ENCODE measurements around the gene RAB3GAP1. TPM values are rescaled to one million over a fixed set of nuclear protein-coding genes. Genes with fewer than 3 reads are reported as not detected.

RAB3GAP1 gene
- 10 to 100 TPM; 71.8 to 76.9 (median 72.3) TPM for total RNA-seq

DNA sequence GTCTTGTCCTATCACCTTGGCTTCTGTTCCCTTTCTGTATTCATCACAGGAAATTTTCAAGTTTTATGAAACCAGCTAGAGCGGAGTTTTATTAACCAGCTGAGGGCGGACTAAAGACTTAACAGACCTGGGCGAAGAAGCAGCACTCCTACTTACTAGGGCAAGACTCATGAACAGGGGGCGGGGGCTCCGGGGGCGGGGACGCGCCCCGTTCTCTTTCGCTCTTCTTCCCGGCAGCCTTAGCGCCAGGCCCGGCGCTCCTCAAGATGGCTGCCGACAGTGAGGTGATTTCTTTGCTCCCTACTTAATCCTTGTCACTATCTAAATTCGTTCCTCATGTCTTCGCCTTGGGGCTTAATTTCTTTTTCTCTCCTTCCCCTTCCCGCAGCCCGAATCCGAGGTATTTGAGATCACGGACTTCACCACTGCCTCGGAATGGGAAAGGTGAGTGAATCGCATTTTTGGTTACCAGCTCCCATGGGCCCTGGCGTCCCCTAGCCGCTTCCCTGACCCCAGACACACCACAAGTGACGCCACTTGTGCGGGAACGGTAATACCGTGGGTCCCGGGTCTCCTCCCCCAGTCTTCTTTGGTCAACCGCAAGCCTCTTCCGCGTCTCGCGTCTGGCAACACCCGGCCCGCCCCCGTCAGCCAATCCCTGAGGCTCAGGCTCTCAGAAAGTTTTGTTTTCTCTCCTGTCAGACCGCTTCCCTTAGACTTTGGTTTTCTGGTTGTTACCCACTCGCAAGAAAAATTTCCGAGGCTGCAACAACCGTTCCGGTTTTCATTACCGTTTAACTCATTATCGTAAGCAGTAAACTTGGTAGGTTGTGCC, at the start of gene RAB3GAP1:
TSS of gene RAB3GAP1 (plus strand) at position 251 of the 835 bp plus-strand sequence. CDS start at position 267, 16 bp downstream.
- H3K27me3 ChIP-seq = no peaks in the 10 kb centered on the region
- H3K4me3 ChIP-seq = peak within 1 kb of the TSS; percentile 70 to 79
- TF ChIP-seq EP300 (IDR thresholded peaks at IDR 0.05) (no peak), POLR2A (IDR thresholded peaks at IDR 0.05) (peak; percentile 32 to 57), POLR2AphosphoS5 (IDR thresholded peaks at IDR 0.05) (peak; percentile 65)
- TF ChIP-seq, protein P1, sequence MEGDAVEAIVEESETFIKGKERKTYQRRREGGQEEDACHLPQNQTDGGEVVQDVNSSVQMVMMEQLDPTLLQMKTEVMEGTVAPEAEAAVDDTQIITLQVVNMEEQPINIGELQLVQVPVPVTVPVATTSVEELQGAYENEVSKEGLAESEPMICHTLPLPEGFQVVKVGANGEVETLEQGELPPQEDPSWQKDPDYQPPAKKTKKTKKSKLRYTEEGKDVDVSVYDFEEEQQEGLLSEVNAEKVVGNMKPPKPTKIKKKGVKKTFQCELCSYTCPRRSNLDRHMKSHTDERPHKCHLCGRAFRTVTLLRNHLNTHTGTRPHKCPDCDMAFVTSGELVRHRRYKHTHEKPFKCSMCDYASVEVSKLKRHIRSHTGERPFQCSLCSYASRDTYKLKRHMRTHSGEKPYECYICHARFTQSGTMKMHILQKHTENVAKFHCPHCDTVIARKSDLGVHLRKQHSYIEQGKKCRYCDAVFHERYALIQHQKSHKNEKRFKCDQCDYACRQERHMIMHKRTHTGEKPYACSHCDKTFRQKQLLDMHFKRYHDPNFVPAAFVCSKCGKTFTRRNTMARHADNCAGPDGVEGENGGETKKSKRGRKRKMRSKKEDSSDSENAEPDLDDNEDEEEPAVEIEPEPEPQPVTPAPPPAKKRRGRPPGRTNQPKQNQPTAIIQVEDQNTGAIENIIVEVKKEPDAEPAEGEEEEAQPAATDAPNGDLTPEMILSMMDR (IDR thresholded peaks at IDR 0.05) = no peak
- peaks cover 3 to 48% (median 4%) of the 10 kb centered on the region in 3 donors for H3K4me1 ChIP-seq
- H3K36me3 ChIP-seq = no peaks in the 10 kb centered on the region
- 0 to 2% methylated on average over 12 to 30 of the region's 45 CpGs for WGBS, 2 donors (ENCODE audit: low coverage in 1 of 2)
- H3K9me3 ChIP-seq = no peaks in the 10 kb centered on the region
- ATAC-seq = peak; percentile 92
- peak within 1 kb of the TSS; percentile 77 to 96 (median 90) for H3K27ac ChIP-seq

DNA sequence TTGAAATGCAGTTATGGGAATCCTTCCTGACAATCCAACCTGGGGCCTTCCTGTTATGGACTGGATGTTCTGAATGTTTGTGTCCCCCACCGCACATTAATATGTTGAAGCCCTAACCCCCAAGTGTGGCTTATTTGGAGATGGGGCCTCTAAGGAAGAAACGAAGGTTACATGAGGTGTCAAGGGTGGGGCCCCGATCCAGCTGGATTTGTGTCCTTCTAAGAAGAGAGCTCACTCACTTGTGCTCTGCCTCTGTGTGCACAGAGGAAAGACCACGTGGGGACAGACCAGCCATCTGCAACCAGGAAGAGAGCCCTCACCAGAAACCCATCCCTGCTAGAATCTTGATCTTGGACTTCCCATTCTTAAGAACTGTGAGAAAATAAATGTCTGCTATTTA, 49.3 kb upstream of the RAB3GAP1 start:
- H3K9me3 ChIP-seq = no peaks in the 10 kb centered on the region
- ATAC-seq = no peak
- no peaks in the 10 kb centered on the region for H3K36me3 ChIP-seq
- H3K4me3 ChIP-seq = no peak overlapping the region
- H3K4me1 ChIP-seq = peaks cover 0 to 12% (median 0%) of the 10 kb centered on the region in 3 donors
- H3K27me3 ChIP-seq = peaks cover 4% of the 10 kb centered on the region
- no peak for TF ChIP-seq POLR2AphosphoS5 (IDR thresholded peaks at IDR 0.05)
- TF ChIP-seq EP300 (IDR thresholded peaks at IDR 0.05) = no peak
- TF ChIP-seq POLR2A (IDR thresholded peaks at IDR 0.05) = no peak
- TF ChIP-seq, protein P1 (IDR thresholded peaks at IDR 0.05) = no peak
- 80 to 95% methylated on average over 1 to 4 of the region's 4 CpGs for WGBS, 2 donors (ENCODE audit: low coverage in 1 of 2)
- no peak overlapping the region for H3K27ac ChIP-seq

DNA sequence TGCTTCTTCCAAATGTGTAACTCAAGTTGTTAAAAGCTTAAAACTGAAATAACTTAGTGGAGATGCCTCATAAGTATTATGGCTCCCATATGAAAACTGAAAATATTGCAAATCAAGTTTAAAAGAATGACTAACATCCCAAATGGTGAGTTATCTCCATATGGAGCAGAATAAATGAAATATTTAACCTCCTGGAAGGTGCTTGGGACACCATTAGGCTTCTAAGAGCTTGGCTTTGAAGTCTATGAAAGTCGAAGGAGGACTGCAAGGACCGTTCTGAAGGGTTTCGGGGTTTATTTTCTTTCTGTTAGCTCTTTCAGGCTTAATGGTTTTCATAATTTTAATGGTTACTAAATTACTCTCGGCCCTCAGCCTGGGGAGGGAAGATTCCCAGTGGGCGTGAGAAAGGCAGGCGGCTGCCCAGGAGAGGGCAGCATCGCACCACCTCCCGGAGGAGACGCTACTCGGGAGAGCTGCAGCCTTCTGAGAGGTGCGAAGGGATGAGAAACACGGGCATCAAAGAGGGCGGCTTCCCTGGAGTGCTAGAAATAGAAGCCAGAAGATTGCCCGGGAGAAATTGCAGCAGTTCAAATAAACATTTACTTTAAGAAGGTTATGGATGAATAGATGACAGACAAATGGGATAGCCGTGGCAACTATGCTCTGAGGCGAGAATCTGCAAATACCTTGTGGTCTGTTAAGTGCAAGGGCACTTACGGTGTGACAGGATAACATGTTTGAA, 47.9 kb upstream of the RAB3GAP1 start:
- WGBS, 2 donors (ENCODE audit: low coverage in 1 of 2) = 1 to 2% methylated on average over 11 to 12 of the region's 17 CpGs
- peak; percentile 89 for ATAC-seq
- Histone ChIP-seq H3K36me3 (no peaks in the 10 kb centered on the region), H3K4me3 (no peak overlapping the region), H3K9me3 (no peaks in the 10 kb centered on the region), H3K27ac (no peak overlapping the region), H3K27me3 (peaks cover 4% of the 10 kb centered on the region), H3K4me1 (peaks cover 0 to 12% (median 0%) of the 10 kb centered on the region in 3 donors)
- TF ChIP-seq EP300 (IDR thresholded peaks at IDR 0.05) = no peak
- TF ChIP-seq POLR2AphosphoS5 (IDR thresholded peaks at IDR 0.05) = no peak
- TF ChIP-seq, protein P1 (IDR thresholded peaks at IDR 0.05) = peak; percentile 77 to 94 (median 82)
- TF ChIP-seq POLR2A (IDR thresholded peaks at IDR 0.05) = no peak

DNA sequence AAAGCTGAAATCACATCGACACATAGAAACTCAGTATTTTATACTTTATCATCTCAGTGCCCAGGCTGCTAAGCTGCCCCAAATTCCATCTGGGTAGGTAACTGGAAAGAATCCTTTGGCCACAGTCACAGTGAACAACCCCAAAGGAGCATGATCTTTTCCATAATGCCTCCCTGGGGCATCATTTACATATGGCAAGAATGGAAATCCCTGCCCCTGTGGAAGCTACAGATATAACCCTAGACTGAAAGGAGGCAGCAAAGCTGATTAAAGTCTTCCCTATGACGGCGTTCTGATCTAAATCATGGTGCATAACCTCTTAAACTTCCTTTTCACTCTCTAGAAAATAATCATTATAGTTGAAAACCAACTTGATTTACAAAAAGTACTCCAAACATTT, 46.3 kb upstream of the RAB3GAP1 start:
- TF ChIP-seq, protein P1 (IDR thresholded peaks at IDR 0.05) = no peak
- no peak for TF ChIP-seq POLR2AphosphoS5 (IDR thresholded peaks at IDR 0.05)
- no peak for TF ChIP-seq POLR2A (IDR thresholded peaks at IDR 0.05)
- no peak for TF ChIP-seq EP300 (IDR thresholded peaks at IDR 0.05)
- no peaks in the 10 kb centered on the region for H3K9me3 ChIP-seq
- no peak overlapping the region for H3K27ac ChIP-seq
- H3K4me3 ChIP-seq = no peak overlapping the region
- ATAC-seq = no peak
- H3K4me1 ChIP-seq = peaks cover 0 to 12% (median 0%) of the 10 kb centered on the region in 3 donors
- H3K27me3 ChIP-seq = peaks cover 4% of the 10 kb centered on the region
- H3K36me3 ChIP-seq = no peaks in the 10 kb centered on the region
- WGBS, 2 donors (ENCODE audit: low coverage in 1 of 2) = 52 to 64% methylated on average over 3 of the region's 3 CpGs

Measured in gastroesophageal sphincter (tissue), 4 donors.